GM19193 (cell line): ENCODE data around the gene RHOBTB1.

Source experiments
- POLR2A ChIP-seq: IDR thresholded peaks from 4 replicates; pipeline ENCODE4 v1.6.1; 2011; ENCODE audit not compliant: insufficient read depth, insufficient read length; ENCODE audit errors: extremely low read depth

RHOBTB1 gene

GRCh38 chr10:60944058-60944909, at the start of gene RHOBTB1:
RHOBTB1 (minus strand) TSS chr10:60944185; CDS start chr10:60911542, 32,643 bp downstream.
- TF ChIP-seq POLR2A: no peak

GRCh38 chr10:60992636-60993035, 48.7 kb upstream of the RHOBTB1 start:
- no peak for TF ChIP-seq POLR2A

GRCh38 chr10:60990663-60991062, 46.7 kb upstream of the RHOBTB1 start:
- TF ChIP-seq POLR2A: no peak

GRCh38 chr10:60989400-60989876, 45.5 kb upstream of the RHOBTB1 start:
- no peak for TF ChIP-seq POLR2A

GRCh38 chr10:60986791-60987190, 42.8 kb upstream of the RHOBTB1 start:
- no peak for TF ChIP-seq POLR2A

GRCh38 chr10:60985951-60986350, 42.0 kb upstream of the RHOBTB1 start:
- TF ChIP-seq POLR2A: no peak

- TF ChIP-seq POLR2A: no peak
These were observed 37.0 kb upstream of the RHOBTB1 start for GRCh38 chr10:60980997-60981396.

GRCh38 chr10:60979667-60980104, 35.7 kb upstream of the RHOBTB1 start:
- TF ChIP-seq POLR2A: no peak

GRCh38 chr10:60978287-60979115, 34.5 kb upstream of the RHOBTB1 start:
- TF ChIP-seq POLR2A: no peak

- no peak for TF ChIP-seq POLR2A
These were observed 33.5 kb upstream of the RHOBTB1 start for GRCh38 chr10:60977161-60978122.

GRCh38 chr10:60976687-60977086, 32.7 kb upstream of the RHOBTB1 start:
- TF ChIP-seq POLR2A: no peak

GRCh38 chr10:60975716-60976115, 31.7 kb upstream of the RHOBTB1 start:
- TF ChIP-seq POLR2A: no peak

- TF ChIP-seq POLR2A: no peak
These were observed 30.6 kb upstream of the RHOBTB1 start for GRCh38 chr10:60974463-60975149.

- TF ChIP-seq POLR2A: no peak
These were observed 29.1 kb upstream of the RHOBTB1 start for GRCh38 chr10:60973086-60973485.
